NCI-H345 treated with DMSO at 0.1 percent for 48 hours (cell line): ENCODE results near the gene OR10D3.
"Not testable (repeated sequence)": the region's sequence is repeated elsewhere in the genome, so short reads cannot be mapped to it uniquely, and the experiment has no call there.

Experiments
- DNase-seq: peaks from one replicate; lab custom pipeline; 2025; ENCODE audit not compliant: unreplicated experiment; lab: John Stamatoyannopoulos, UW

Gene OR10D3, protein sequence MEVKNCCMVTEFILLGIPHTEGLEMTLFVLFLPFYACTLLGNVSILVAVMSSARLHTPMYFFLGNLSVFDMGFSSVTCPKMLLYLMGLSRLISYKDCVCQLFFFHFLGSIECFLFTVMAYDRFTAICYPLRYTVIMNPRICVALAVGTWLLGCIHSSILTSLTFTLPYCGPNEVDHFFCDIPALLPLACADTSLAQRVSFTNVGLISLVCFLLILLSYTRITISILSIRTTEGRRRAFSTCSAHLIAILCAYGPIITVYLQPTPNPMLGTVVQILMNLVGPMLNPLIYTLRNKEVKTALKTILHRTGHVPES

DNA sequence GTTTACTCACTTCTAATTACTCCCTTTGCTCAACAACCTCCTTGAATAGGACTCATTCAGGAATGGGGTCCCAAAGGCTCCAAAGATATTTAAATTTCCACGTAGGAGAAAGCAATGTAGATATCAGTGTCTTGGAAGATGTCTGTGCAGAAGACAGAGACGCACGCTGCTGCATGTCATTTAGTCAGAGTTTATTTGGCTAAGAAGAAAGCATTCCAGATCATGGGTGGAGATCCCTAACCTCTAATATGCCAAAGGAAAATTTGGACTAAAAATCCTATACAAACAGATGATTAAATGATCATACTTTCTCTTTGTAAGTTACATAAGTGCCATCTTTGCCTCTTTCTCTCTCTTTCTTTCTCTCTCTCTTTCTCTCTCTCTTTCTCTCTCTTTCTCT, at the start of gene OR10D3:
OR10D3 (plus strand) TSS at position 278 of the 400 bp plus-strand sequence. CDS start 1,925 bp downstream, outside the sequence.
- no peak for DNase-seq

DNA sequence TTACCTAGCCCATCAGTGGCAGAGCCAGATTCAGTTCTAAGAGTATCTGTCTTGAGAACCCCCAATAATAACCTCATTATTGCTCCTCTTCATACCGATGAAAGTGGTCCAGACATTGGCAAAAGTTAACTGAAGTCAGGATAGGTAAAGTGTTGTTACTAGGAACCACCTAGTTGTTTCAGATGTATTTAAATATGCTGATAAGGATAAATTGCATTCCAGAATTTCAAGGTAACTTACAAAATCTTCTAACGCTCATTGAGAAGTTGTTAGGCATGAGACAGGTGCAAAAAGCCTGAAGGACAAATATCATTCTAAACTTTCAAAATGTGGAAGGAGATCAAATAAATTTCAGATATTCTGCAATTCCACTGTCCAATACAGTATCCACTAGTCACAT, 40.1 kb upstream of the OR10D3 start:
- DNase-seq: no peak

DNA sequence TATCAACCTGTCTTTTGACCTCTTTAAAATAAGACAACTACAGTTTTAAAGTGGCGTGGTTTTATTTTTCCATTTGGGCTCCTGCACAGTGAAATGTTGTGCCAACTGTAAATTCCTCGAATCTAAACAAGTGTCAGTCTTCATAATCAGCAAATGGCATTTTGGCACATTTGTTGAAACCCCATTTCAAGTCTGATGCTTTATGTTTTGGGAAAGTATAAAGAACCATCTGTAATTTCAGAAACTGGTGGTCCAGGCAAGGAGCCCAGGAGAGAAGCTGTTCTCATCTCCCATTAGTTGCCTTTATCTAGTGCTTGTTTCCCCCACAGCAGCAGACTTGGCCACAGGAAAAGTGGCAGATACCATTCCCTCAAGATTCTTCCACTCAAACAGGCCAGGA, 35.2 kb upstream of the OR10D3 start:
- DNase-seq: no peak

DNA sequence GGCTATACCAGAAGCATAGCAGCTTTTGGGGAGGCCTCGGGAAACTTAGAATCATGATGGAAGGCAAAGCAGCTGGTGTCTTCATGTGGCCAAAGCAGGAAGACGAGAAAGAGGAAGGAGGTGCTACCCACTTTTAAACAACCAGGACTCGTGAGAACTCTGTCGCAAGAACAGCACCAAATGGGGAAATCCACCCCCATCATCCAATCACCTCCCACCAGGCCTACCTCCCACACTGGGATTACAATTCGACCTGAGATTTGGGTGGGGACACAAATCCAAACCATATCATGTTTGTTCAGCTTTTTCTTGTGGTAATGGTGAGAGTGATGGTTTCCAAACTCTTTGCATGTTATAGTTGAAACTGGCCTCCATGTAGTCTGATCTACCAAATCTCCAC, 32.5 kb upstream of the OR10D3 start:
- no peak for DNase-seq

DNA sequence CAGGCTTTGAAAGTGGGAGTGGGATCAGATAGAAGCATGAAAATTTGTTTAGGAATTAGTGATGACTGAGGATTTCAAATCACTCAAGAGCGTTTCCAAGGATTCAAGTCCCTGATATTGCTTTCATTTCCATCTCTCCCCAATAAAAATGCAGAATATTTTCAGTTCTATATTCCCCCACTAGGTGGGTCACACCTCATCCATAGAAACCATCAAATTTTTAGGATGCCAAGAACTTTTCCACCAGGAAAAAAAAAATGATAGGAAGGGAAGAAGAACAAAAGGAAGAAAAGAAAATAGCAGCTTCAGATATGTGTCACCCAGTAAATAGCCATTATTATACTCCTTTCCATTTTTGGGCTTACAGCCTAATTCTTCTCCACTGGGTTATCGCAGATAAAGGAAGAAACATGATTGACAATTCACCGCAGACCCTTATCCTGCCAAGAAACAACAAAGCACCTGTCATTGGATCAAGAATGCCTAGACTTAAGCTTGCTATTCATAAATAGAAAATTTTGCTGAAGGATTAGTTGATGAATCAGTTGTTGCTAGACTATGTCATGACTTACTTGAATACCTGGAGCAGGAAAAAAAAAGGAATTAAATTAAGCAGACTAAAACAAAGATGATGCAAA, 30.3 kb upstream of the OR10D3 start:
- no peak for DNase-seq

DNA sequence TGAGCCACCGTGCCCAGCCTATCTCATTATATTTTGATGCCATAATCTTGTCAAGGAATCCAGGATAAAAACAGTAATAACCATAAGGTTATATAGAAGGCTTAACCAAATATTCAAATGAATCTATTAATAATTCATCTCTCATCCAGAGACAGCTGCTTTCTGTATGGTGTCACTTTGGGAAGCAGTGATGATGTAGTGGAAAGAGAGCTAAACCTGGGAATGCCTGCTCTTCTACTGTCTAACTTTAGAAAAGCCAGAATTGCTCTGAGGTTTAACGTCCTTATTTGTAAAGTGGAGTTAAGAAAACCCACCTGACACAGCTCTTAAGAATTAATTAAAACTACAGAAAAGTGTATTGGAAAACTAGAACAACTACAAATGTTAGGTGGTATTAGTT, 29.3 kb upstream of the OR10D3 start:
- DNase-seq: no peak

DNA sequence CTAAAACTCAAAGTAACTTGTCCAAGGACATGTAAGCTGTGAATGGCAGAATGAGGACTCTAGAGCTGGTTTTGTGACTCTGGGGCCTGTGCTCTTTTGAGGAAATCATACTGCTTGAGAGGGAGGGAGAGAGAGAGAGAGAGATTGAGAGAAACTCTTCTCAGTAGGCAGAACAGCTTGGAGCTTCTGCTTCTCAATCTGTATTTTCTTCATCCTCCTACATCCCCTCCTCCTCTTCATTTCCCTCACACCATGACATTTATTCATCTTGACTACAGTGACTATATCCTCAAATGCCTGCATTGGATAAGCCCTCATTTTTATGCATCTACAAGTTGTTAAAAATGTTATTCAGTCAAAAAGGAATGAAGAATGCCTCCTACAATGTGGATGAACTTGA, 23.7 kb upstream of the OR10D3 start:
- no peak for DNase-seq

DNA sequence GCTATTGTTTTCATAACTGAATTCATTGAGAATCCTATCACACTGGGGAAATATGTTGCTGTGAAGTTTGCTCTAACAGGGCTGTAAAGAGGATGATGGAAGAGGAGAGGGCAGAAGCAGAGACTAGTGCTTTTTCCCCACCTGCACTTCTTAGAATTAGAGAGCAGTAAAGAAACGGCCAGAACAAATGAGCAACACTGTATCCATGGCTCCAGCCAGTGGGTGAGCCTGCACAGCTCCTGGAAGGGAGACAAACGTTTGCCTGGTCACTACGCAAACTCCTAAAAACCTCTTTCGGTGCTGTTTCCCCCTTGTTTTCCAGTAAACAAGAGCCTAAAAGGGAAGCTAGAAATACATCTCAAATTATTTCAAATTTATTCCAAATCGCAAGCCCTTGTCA, 22.2 kb upstream of the OR10D3 start:
- DNase-seq: no peak

DNA sequence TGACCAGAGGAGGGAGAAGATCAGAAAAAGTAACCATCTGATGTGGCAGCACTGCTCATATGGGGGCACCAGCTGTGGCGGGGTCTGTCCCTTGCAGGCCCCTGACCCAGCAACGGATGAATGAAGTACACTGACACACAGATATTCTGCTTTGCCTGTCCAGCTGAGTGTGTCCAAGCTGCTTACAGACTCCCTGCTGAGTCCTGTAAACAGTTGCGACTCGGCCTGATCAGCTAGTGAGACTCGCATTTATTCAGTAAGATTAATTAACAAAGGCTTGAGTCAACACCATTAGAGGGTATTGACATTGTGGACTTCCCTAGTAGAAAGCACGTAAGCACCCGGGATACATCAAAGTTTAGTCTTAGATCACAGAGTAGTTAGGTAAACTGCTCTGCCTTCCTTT, 15.3 kb upstream of the OR10D3 start:
- DNase-seq: no peak

DNA sequence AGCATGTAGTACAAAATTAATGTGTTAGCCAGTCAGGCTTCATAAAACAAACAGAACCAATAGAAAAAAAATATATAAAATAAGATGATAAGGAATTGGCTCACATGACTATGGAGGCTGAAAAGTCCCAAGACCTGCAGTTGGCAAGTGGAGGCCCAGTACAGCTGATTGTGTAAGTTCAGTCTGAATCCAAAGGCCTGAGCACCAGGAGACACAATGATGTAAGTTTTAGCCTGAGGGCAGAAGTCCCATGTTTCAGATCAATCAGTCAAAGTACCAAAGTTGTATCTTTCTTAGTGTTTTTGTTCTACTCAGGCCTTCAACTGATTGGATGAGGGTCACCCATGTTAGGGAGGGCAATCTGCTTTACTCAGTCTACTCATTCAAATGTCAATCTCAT, 14.3 kb upstream of the OR10D3 start:
- DNase-seq: no peak

DNA sequence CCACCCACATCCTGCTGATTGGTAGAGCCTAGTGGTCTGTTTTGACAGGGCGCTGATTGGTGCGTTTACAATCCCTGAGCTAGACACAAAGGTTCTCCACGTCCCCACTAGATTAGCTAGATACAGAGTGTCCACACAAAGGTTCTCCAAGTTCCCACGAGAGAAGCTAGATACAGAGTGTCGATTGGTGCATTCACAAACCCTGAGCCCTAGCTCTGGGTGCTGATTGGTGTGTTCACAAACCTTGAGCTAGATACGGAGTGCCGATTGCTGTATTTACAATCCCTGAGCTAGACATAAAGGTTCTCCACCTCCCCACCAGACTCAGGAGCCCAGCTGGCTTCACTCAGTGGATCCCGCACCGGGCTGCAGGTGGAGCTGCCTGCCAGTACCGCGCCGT, 12.8 kb upstream of the OR10D3 start:
- DNase-seq: not testable (repeated sequence)

DNA sequence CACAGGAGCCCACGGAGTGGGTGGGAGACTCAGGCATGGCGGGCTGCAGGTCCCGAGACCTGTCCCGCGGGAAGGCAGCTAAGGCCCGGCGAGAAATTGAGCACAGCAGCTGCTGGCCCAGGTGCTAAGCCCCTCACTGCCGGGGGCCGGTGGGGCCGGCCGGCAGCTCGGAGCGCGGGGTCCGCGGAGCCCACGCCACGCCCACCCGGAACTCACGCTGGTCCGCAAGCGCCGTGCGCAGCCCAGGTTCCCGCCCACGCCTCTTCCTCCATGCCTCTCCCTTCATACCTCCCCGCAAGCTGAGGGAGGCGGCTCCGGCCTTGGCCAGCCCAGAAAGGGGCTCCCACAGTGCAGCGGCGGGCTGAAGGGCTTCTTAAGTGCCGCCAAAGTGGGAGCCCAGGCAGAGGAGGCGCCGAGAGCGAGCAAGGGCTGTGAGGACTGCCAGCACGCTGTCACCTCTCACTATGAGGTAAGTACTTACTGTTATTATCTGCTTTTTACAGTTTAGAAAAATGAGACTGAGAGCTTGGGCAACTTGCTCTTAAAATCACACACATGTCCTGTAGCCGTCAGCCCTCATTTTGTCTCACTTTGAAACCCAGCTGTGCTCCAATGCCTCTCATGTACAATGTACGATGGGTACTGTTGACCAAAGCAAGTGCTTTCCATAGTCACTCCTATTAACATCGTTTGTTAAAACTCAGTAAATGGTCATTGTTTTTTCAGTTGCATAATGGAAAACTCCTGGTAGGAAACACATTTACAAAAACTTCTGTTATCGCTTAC, 12.2 kb upstream of the OR10D3 start:
- no peak for DNase-seq

DNA sequence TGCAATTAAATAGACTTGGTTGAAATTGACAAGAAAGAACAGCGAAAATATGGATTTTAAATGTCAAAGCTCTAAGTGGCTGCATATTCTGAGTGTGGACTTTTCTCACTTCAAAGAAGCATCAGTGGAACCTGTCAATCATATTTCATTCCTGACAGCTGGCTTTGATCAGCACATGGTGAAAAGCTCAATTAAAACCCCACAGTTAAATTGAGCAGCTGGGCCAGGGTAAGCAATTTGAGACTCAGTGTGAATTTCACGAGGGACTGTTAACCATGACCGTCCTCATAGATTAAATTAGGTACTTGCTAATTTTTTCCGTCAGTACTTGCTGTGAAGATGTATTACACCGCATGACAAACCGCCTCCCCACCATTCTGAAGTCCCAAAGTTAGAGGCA, 11.0 kb upstream of the OR10D3 start:
- DNase-seq: no peak

DNA sequence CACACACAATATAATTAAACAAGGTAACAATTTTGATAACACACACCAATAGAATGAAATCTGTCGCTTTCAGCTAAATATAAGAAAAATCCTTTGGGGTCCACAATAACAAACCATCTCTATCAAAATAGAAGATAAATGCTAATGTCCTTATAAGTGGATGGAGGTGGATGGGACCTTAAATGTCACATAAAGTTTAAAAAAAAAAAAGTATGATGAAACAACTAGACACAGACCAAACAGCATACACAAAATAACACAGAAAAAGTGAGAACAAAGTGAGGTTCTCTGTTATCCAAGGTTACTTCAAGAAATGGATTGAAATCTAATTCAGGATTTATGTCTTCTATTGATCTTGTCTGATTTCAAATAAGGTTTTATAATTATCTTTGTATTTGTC, 10.5 kb upstream of the OR10D3 start:
- DNase-seq: no peak

DNA sequence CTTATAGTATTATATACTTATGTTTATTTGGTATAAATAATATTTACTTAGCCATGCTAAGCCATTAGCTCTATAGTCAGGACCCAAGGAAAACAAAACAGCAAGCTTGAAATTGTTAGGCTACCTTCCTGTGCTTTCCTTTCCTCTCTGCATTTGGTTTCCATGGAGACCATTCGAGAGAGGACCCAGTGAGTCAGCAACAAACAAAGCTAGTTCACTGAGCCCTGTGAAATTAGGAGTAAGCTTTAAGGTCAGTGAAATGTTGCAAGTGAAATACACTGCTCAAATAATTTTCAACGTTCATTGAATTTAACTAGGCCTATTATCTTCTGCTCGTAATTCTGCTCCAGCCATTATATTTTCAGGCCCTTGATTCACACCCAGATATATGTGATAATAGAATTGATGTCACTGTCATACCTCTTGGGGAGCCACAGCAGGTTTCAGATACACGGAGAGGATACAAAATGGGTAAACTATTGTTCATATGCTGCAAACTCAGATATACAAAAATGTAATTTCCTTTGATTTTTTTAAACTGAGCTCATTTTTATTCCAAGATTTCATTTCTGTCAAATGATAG, 9.1 kb upstream of the OR10D3 start:
- DNase-seq: peak; percentile 42

DNA sequence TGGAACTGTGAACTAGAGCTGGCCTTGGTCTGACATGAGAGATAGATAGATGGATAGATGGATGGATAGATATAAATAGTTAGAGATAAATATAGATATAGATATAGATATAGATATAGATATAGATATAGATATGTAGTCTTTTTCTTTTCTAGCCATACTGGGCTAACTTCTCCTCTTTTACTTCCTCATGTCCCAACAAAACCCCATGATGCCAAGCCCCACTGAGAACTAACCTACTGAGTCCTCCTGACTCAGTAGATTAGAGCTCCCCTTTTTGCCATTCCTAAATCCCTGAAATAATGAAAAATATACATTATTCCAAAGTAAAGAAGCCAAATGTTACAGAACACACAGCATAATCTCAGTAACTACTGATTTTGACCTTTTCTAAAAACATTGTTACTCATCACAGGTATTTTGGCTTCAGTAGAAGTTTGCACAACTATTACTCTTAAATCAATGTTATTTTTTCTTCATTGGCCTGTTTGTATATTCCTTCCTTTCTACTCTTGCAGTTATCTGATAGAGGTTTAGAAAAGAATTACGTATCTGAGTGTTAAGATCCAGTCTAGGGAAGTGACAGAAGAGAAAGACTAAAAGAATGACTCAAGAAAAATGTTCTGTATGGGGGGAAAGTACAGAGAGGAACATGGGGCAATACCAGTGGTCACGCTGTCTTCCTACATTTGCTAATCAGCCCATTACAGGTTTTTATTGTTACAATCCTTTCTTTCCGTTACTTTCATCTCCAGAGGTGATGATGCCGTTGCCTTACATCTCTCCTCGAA, 6.0 kb upstream of the OR10D3 start:
- no peak for DNase-seq

DNA sequence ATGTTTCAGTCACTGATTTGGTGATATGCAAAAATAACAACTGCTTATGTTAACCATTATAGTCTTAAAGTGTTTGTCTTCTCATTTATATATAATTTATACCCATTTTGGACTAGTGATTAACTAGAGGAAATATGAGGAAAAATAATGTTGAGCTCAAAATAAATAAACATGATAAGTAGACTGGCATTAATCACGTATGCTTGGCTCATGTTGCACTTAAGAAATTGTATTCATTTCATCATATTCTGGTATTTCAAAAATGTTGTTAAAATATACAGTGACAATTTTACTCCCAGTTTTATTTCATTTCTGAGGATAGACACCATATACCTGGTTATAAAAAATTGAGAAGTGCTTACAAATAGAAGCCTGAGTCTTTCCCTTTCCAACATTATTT, 3.8 kb upstream of the OR10D3 start:
- DNase-seq: no peak

DNA sequence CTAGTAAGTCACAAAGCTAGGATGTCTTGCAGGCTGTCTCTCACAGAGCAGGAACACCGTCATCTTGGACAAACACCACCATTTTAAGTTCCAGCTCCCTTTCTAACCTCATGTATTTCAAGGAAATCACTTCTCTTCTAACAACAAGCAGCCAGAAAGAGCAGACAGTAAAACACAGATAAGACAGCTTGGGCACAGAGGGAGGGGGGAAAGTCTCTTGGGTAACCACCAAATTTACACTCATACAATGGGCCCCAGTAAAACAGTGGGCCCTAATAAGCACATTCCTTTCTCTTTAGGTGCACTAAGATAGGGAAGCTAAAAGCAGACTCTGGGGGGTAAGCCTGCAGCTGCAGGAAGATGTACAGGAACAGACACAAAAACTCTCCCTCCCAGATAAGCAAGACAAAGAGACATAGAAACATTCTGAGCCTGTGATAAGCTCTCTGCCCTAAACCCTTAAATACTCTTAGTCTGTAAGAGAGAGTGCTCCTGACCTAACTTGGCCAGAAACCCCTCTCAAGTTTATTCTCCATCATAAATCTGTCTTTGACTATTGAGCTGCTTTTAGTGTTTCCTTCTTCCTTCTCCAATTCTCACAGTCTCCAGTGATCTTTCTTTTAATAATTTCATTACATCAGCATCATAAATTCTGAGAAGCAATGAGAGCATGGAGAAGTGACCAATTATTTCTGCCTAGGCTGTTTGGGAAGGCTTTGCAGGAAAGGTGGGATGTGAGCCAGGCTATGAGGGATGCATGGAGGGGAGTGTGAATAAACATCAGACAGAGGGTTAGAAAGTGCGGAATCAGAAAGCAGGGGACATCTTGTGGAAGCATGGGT, 7.4 kb downstream of the OR10D3 start:
- DNase-seq: no peak

DNA sequence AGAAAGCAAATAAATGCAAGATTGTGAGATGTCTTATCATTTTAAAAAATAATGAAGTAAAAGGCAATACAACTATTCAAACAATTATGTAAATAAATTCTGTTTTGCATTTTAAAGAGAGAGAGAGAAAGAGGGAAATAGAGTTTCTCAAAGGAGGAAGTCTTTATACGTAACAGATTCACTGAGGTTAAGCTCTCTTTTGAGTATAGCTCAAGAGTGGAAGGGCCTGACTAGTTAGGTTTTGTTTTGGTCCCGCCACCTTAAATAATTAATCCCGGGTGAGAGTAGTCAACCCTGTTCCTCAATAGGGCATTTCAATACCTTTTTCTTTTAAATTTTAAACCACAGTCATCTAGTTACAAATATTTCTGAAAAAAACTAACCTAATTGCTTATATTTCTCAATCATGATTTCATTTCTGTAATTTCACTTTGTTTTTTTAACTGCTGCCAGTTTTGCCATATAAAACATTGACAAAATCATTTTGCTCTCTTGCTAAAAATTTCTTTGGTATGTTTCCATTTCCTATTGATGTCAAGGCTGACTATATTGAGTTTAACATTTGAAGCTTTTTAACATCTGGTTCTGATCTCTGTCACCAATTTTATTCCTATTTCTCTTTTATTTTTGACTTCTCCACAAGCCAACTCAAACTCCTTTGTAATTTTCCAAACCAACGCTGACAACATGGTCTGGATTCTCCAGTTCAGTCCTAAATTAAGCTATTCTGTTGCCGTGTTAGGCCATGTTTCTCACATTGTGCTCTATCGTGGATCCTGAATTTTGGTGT, 10.3 kb downstream of the OR10D3 start:
- no peak for DNase-seq
